Endothelial cell of umbilical vein (primary cell): ENCODE results near the gene ASB2. TPM values are rescaled to one million over a fixed set of nuclear protein-coding genes. Genes with fewer than 3 reads are reported as not detected.

Experiments used
- BruUV-seq: library from RNA; stranded (reverse); fragments of 400-500 nt; replicated peaks from 2 replicates; lab custom pipeline; 2021; lab: Mats Ljungman, UMichigan
- CTCF ChIA-PET: fragments of 300-600, 350-600 bp; sonication (Branson Sonifier 250); formaldehyde crosslinking; loops from one replicate; lab custom pipeline; 2021; ENCODE audit warnings: antibody characterized with exemption, inconsistent platforms; lab: Charles Lee
- POLR2A ChIA-PET: fragments of 300-600, 350-600 bp; sonication (Branson Sonifier 250); formaldehyde crosslinking; loops from one replicate; lab custom pipeline; 2021; ENCODE audit warnings: antibody characterized with exemption, inconsistent platforms; lab: Charles Lee
- DNase-seq: peaks from one replicate; pipeline ENCODE4 v3.0.0-alpha.2; 2011; ENCODE audit warnings: low read depth, low spot score
- FAIRE-seq: peaks from 2 replicates; lab custom pipeline; 2011; peaks lifted over from hg19 to GRCh38; lab: Jason Lieb, UNC
- H2AFZ ChIP-seq: 2 replicates; pipeline ENCODE4 v1.6.0; 2012; ENCODE audit warnings: low read depth, low read length, control low read depth, inconsistent platforms
- H3K27ac ChIP-seq: 2 replicates; pipeline ENCODE4 v1.5.1; 2011; ENCODE audit warnings: low read depth, mild to moderate bottlenecking, control low read depth, low read length, moderate library complexity; ENCODE audit not compliant: insufficient read depth
- H3K27me3 ChIP-seq, 2 experiments: 2 replicates each; pipeline versions ENCODE4 v1.6.0 to v1.6.1; 2011; ENCODE audit warnings: low read length in 2 of 2, mixed read lengths in 1 of 2; ENCODE audit not compliant: control insufficient read depth in 2 of 2, insufficient read depth in 2 of 2
- H3K36me3 ChIP-seq, 2 experiments: 2 replicates in 1 of 2; 3 replicates in 1 of 2; pipeline ENCODE4 v1.5.1; 2011; ENCODE audit warnings: low read length in 2 of 2, mild to moderate bottlenecking in 1 of 2, moderate library complexity in 1 of 2; ENCODE audit not compliant: control insufficient read depth in 2 of 2, insufficient read depth in 2 of 2; ENCODE audit errors: extremely low read depth in 1 of 2
- H3K4me1 ChIP-seq: 3 replicates; pipeline ENCODE4 v1.5.1; 2011; ENCODE audit warnings: mild to moderate bottlenecking, low read length; ENCODE audit not compliant: control insufficient read depth, insufficient read depth; ENCODE audit errors: extremely low read depth
- H3K4me2 ChIP-seq: 2 replicates; pipeline ENCODE4 v1.6.1; 2011; ENCODE audit warnings: low read length, control low read depth, mixed read lengths; ENCODE audit not compliant: insufficient read depth
- H3K4me3 ChIP-seq, 3 experiments: fragments of 200-600 bp in 1 of 3; sonication (generic), shearing (Covaris generic) in 1 of 3; replicated peaks in 1 of 3; 2 replicates each; pipeline ENCODE4 v1.5.1; 2011 to 2016; ENCODE audit warnings: control low read depth in 3 of 3, low read length in 3 of 3, mild to moderate bottlenecking in 2 of 3, inconsistent platforms in 1 of 3, low read depth in 1 of 3, moderate library complexity in 1 of 3; ENCODE audit not compliant: insufficient read depth in 1 of 3
- H3K79me2 ChIP-seq: 2 replicates; pipeline ENCODE4 v1.6.0; 2012; ENCODE audit warnings: low read length, inconsistent platforms; ENCODE audit not compliant: control insufficient read depth, insufficient read depth
- H3K9ac ChIP-seq: replicated peaks from 2 replicates; pipeline ENCODE3; 2011; ENCODE audit warnings: low read length, control low read depth; ENCODE audit not compliant: insufficient read depth; ENCODE audit errors: extremely low read depth
- H3K9me1 ChIP-seq: replicated peaks from 3 replicates; pipeline ENCODE4 v1.6.0; 2011; ENCODE audit warnings: mild to moderate bottlenecking, low read length; ENCODE audit not compliant: control insufficient read depth, insufficient read depth; ENCODE audit errors: extremely low read depth
- H3K9me3 ChIP-seq: replicated peaks from 2 replicates; pipeline ENCODE4 v1.5.1; 2012; ENCODE audit warnings: low read length, inconsistent platforms; ENCODE audit not compliant: control insufficient read depth, insufficient read depth
- H4K20me1 ChIP-seq: replicated peaks from 2 replicates; pipeline ENCODE3; 2011; ENCODE audit warnings: mild to moderate bottlenecking, low read length; ENCODE audit not compliant: control insufficient read depth, insufficient read depth; ENCODE audit errors: extremely low read depth
- EZH2 ChIP-seq: IDR thresholded peaks from 2 replicates; pipeline ENCODE4 v1.6.1; 2012; ENCODE audit warnings: borderline replicate concordance, low read depth, mild to moderate bottlenecking, moderate library complexity, low read length, inconsistent platforms; ENCODE audit not compliant: severe bottlenecking
- FOS ChIP-seq: IDR thresholded peaks from 2 replicates; pipeline ENCODE4 v1.6.1; 2011; ENCODE audit warnings: mild to moderate bottlenecking, low read length, moderate library complexity, borderline replicate concordance; ENCODE audit not compliant: insufficient read depth
- GATA2 ChIP-seq: IDR thresholded peaks from 2 replicates; pipeline ENCODE4 v1.7.0; 2011; ENCODE audit warnings: low read depth, mild to moderate bottlenecking, moderate library complexity, mixed read lengths, low read length; ENCODE audit not compliant: insufficient read length, insufficient read depth
- JUN ChIP-seq: IDR thresholded peaks from 2 replicates; pipeline ENCODE4 v1.6.1; 2011; ENCODE audit warnings: borderline replicate concordance, low read depth; ENCODE audit not compliant: insufficient read length, insufficient read depth
- MYC ChIP-seq: IDR thresholded peaks from one replicate; pipeline ENCODE4 v1.6.1; 2011; ENCODE audit warnings: mild to moderate bottlenecking, low read depth, low read length
- POLR2A ChIP-seq: IDR thresholded peaks from 2 replicates; pipeline ENCODE4 v1.6.1; 2012; ENCODE audit warnings: low read depth, mild to moderate bottlenecking, control low read depth, low read length
- POLR2AphosphoS5 ChIP-seq: IDR thresholded peaks from 2 replicates; pipeline ENCODE4 v1.6.1; 2012; ENCODE audit warnings: low read depth, mild to moderate bottlenecking, control low read depth, low read length, moderate library complexity; ENCODE audit not compliant: insufficient read depth
- dilution Hi-C: fragments of 300-500 bp; cut with MboI; formaldehyde crosslinking; loops from one replicate; pipeline ENCODE4 v1.15.0; 2019; ENCODE audit warnings: low sequenced_read_pairs; ENCODE audit not compliant: extremely low pct_ligation_motif_present
- intact Hi-C: fragments of 100-400 bp; cut with micrococcal nuclease; formaldehyde crosslinking; loops from one replicate; pipeline ENCODE4 v1.10.0; 2022
- polyA plus RNA-seq, 4 experiments: library from polyadenylated mRNA; depleted of rRNA in 3 of 4; stranded (reverse) in 3 of 4; unstranded in 1 of 4; fragments of >200 nt; gene quantifications; 2 replicates each; pipeline versions ENCODE4 v1.2.1 to v1.2.3, GENCODE V29; 2011 to 2012; ENCODE audit warnings: missing spikeins in 1 of 4
- total RNA-seq: library from RNA; stranded (reverse); gene quantifications from 2 replicates; pipeline ENCODE4 v1.2.3, GENCODE V29; 2021
- TF ChIP-seq, protein P1 (sequence below): IDR thresholded peaks from 2 replicates; pipeline ENCODE4 v1.6.1; 2011; ENCODE audit not compliant: insufficient read depth, insufficient read length
- TF ChIP-seq, protein P2 (sequence below), 2 donors: IDR thresholded peaks; 1 replicate in 1 of 2; 2 replicates in 1 of 2; pipeline ENCODE4 v1.5.1; 2011; ENCODE audit warnings: low read length in 2 of 2, mild to moderate bottlenecking in 2 of 2, moderate library complexity in 2 of 2, control low read depth in 1 of 2, inconsistent platforms in 1 of 2, low read depth in 1 of 2; ENCODE audit not compliant: insufficient read depth in 1 of 2; ENCODE audit errors: extremely low read depth in 1 of 2

The ASB2 gene
- total and polyA plus RNA-seq, 2 donors (not counting 3 experiments of a cell fraction or from before 2014, with no cell fraction given): not detected

- no peaks in the 10 kb centered on the region for H4K20me1 ChIP-seq
- BruUV-seq: no TSS peak
- no peaks in the 10 kb centered on the region for H3K4me1 ChIP-seq
- no peaks in the 10 kb centered on the region for H3K27me3 ChIP-seq
- H3K27ac ChIP-seq: no peak overlapping the region
- H3K4me3 ChIP-seq: no peak overlapping the region
- DNase-seq (no peak), FAIRE-seq (no peak)
- no peaks in the 10 kb centered on the region for H3K9me1 ChIP-seq
- no peaks in the 10 kb centered on the region for H3K9me3 ChIP-seq
- H3K4me2 ChIP-seq: no peak overlapping the region
- dilution Hi-C loops: no loop called here
- ChIA-PET POLR2A (no interaction called here), CTCF (interaction anchor here (0.8 to 12.5 kb wide), 2 partner anchors 10 to 56 kb away, joined by 3 to 368 read pairs; no protein-coding TSS in a partner anchor)
- no peaks in the 10 kb centered on the region for H3K79me2 ChIP-seq
- intact Hi-C loops: no loop called here
- H3K9ac ChIP-seq: no peak overlapping the region
- no peak overlapping the region for H2AFZ ChIP-seq
- H3K36me3 ChIP-seq: no peaks in the 10 kb centered on the region
- TF ChIP-seq GATA2: no peak
- no peak for TF ChIP-seq EZH2
- TF ChIP-seq, protein P1, sequence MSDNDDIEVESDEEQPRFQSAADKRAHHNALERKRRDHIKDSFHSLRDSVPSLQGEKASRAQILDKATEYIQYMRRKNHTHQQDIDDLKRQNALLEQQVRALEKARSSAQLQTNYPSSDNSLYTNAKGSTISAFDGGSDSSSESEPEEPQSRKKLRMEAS: no peak
- TF ChIP-seq, protein P2, sequence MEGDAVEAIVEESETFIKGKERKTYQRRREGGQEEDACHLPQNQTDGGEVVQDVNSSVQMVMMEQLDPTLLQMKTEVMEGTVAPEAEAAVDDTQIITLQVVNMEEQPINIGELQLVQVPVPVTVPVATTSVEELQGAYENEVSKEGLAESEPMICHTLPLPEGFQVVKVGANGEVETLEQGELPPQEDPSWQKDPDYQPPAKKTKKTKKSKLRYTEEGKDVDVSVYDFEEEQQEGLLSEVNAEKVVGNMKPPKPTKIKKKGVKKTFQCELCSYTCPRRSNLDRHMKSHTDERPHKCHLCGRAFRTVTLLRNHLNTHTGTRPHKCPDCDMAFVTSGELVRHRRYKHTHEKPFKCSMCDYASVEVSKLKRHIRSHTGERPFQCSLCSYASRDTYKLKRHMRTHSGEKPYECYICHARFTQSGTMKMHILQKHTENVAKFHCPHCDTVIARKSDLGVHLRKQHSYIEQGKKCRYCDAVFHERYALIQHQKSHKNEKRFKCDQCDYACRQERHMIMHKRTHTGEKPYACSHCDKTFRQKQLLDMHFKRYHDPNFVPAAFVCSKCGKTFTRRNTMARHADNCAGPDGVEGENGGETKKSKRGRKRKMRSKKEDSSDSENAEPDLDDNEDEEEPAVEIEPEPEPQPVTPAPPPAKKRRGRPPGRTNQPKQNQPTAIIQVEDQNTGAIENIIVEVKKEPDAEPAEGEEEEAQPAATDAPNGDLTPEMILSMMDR (IDR thresholded peaks at IDR 0.05; ENCODE audit: extremely low read depth in 1 of 2, insufficient read depth in 1 of 2, low read depth in 1 of 2, low read length in 2 of 2): no peak
- no peak for TF ChIP-seq FOS
- TF ChIP-seq MYC: no peak
- no peak for TF ChIP-seq POLR2AphosphoS5
- TF ChIP-seq POLR2A: no peak
- TF ChIP-seq JUN: no peak
Measured at GRCh38 chr14:93994919-93995682, 18.7 kb upstream of the ASB2 start.
